HG03175 (cell line): ENCODE results near the gene GAB1.

ENCODE experiments used
- ATAC-seq: cut with Tn5 transposase; IDR thresholded peaks from one replicate; pipeline ENCODE4 v1.9.1; 2021; ENCODE audit warnings: mild to moderate bottlenecking, moderate library complexity; ENCODE audit not compliant: unreplicated experiment

The GAB1 gene

DNA sequence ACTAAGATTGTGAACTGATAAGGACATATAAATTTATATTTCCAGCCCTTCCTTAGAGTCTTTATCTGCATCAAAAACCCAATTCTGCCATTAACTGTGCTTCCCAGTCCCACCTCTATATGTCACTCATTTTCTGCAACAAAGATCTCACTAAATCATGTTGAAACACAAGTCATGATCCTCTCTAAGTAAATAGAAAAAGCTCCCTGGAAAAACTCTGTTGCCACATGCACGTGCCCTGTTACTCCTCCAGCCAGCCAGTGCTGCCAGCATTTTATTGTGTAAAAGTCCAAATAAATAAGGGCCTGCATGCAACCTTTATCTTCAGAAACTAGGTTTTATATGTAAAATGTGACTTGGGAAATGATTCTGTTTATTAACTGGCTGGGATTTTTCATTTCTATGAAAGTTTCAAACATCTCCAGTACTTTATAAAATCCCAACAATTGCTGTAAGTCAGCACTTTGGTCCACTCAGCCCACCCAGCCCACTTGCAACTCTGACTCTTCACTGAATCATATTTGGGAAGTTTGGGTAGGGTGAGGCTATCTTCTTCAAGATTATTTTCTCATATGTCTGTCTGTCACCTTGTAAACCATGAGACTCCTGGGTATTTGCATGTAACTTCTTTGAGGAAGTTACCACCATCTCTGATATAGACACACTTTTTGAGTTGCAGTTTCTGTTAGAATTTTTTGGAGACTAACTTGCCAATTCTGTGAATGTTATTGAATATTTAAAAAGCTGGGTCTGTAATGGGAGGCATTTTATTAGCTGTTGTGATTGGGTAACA is 136.9 kb downstream of the GAB1 start:
- ATAC-seq = peak; percentile 75

DNA sequence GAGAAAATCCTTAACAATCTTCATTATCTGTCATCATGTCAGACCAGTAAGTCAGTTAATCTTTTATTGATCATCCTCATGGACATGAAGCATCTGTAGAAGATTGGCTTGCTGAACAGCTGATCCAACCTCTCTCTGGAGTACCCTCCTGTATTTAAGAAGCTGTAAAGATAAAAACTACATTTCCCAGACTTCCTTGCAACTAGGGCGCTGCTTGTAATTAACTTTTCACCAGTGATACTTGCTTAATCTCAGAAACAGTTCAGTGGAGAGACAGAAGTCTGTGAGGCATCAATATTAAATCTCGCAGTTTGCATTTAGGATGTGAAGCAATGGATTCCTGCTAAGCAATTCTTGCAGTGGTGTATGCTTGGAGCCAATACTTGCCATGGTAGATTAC is 140.8 kb downstream of the GAB1 start:
- ATAC-seq = no peak

DNA sequence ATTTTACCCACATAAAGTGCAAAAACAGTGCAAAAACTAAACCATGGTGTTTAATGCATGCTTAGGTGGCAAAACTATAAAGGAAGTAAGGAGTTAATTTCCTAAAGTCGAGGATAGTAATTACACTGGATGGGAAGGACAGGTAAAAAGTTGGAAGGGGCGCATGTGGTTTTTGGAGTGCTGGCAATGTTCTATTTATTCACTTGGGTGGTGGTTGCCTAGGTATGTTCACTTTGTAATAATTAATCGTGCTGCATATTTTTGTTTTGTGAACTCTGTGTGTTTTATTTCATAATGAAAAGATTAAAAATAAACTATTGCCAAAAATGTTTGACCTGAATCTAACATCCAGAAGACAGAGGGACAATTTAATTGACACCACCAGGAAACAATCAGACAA is 144.7 kb downstream of the GAB1 start:
- no peak for ATAC-seq

DNA sequence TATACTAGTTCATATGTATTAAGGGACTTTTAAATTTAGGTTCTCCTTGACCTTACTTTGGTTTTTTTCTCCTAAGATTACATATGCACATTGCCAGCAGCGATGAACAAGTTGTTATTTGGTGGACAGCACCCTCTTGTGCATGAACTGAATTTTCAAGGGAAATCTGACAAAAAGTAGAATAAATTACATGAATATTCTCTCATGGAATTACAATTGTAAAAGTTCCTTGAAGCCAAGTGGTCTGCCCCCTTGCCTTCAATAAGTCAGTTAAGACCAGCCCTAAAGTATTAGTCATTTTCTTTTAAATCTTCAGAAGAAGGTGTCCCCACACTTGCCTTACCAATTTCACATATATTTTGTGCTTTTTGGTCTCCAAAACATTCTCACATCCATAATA is 146.2 kb downstream of the GAB1 start:
- ATAC-seq = peak; percentile 65

DNA sequence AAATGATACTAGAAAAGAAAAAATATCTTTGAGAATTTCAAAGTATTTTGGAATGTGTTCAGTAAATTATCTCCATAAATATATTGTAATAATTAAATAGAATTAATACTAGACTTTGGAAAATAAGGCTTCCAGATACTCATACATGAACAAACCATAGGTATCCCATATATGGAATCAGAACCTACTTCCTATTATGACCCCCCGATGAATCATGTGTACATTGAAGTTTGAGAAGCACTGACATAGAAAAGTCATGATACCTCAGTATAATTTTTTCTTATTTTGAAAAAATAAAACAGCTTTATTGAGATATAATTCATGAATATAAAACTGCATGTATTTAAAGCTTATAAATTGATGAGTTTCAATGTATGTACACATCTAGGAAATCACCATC is 149.6 kb downstream of the GAB1 start:
- no peak for ATAC-seq

DNA sequence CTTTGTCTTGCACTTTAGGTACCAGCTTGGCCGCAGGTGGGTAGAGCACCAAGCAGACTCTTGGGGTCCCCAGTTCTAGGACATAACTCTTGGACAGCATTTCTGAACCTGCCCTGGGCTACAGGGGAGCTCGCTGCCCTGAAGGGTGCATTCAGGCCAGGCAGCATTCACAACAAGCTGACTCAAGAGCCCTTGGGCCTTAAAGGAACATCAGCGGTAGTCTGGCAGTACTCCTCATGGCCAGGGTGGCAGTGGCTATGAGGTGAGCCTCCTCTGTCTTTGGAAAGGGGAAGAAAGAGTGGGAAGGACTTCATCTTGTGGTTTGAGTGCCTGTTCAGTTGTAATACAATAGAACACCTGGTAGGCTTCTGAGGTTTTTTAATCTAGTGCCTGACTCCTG is 152.0 kb downstream of the GAB1 start:
- ATAC-seq = no peak

DNA sequence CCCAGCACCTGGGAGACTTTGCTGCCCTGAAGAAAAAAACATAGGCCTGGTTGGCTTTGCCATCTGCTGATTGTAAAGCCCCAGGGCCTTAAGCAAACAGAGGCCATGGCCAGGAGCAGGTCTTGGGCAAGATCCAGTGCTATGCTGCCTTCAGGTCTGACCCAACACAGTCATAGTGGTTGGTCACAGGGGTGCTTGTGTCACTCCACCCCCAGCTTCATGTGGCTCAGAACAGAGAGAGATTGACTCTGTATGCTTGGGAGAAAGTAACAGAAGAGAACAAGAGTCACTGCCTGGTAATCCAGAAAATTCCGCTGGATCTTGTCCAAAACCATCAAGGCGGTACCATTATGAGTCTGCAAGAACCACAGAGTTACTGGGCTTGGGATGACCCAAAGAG is 152.4 kb downstream of the GAB1 start:
- ATAC-seq = no peak

DNA sequence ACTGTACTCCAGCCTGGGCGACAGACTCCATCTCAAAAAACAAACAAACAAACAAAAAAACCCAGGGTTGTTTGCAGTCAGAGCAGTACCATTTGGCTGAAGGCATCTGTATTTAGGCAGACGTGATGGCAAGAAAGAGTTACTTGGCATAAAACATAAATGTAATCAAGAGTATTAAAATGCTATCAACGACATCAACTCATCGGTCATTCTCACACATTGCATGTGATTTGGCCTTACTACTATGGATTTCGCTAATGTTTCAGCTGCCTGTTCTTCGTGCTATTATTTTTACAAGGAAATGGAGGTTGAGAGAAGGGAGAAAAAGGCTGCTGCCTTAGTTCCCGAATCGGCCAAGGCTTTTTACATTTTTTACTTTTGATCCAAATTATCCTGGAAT is 161.3 kb downstream of the GAB1 start:
- no peak for ATAC-seq

DNA sequence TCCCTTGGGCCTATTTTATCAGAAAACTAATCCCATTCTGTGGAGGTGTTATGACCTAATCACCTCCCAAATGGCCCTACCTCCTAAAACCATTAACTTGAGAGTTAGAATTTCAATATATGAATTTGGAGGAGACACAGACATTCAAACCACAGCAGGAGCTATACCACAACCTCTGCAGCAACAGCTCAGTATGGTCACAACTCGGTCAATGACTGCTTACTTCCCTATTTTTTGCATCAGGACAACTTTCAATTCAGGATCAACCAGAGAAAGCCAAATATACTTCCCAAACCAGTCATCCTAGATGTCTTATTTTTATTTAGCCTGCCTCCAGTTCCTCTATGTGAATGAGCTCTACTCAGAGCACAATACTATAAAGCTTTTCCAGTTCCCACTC is 165.6 kb downstream of the GAB1 start:
- ATAC-seq = no peak

DNA sequence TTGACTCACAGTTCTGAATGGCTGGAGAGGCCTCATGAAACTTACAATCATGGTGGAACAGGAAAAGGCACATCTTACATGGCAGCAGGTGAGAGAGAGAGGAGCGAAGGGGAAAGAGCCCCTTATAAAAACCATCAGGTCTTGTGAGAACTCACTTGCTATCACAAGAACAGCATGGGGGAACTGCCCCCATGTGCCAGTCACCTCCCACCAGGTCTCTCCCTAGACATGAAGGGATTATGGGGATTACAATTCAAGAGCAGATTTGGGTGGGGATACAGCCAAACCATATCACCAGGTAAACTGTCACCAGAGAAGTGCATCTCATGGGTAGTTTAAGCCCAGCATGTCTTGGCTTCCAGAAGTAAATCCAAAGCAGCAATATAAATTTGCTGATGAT is 169.4 kb downstream of the GAB1 start:
- ATAC-seq = no peak

DNA sequence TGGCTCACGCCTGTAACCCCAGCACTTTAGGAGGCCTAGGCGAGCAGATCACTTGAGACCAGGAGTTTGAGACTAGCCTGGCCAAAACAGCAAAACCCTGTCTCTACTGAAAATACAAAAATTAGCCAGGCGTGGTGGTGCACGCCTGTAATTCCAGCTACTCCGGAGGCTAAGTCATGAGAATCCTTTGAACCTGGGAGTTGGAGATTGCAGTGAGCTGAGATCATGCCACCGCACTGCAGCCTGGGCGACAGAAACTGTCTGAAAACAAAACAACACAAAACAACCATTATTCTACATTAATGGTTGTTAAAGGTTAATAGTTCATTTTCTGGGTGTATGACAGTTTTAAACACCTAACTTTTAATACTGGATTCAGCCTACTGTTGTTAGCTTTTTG is 175.2 kb downstream of the GAB1 start:
- ATAC-seq = no peak

DNA sequence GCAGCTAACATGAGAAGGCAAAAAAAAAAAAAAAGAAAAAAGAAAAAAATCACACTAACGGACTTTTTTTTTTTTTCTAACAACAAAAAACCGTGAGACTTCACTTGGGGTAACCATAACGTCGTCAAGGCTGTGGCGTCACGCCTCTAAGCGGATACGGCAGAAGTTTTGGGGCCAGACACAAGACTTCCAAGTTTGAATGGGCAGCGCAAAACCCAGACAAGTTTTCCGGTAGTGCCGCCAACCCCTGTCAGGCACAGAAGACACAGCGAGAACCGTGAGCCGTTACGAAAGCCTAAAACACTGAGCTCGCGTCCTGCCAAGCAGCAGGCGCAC is 176.3 kb downstream of the GAB1 start:
- peak; percentile 46 for ATAC-seq

DNA sequence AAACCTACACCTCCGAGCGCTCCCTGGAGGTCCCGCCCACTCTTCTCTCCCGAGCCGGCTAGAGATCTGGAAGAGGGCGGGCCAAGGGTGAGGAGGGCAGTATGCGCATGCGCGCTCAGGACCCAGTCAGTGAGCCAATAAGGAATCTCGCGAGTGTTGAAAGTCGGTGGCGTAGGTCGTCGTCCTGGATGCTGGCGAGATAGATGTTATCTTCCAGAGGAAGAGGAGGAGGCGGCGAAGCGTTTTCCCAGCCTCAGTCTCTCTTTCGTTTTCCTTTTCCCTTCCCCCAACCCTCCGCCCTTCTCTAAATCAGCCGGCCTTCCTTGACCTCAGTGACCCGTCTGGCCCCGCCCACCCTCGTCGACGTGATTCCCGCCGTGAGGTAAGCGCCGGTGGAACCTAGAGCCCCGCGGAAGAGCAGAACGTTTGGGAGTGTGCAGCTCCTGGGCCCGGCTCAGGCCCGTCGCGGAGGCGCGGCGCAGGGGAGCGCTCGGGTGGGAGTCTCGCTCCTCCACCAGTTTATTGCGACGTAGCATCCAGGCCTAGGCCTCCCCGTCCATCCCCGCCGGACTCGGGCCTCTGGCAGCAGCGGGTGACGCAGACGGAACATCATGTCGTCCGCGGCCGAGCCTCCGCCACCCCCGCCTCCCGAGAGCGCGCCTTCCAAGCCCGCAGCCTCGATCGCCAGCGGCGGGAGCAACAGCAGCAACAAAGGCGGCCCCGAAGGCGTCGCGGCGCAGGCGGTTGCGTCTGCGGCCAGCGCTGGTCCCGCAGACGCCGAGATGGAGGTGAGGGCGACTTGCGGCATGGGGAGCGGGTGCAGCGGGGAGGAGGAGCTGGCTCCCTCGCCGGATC is 176.9 kb downstream of the GAB1 start, which contains the start of gene SMARCA5:
SMARCA5 (plus strand) TSS at position 389 of the 855 bp plus-strand sequence; CDS start at position 612, 223 bp downstream.
- ATAC-seq = peak; percentile 84

DNA sequence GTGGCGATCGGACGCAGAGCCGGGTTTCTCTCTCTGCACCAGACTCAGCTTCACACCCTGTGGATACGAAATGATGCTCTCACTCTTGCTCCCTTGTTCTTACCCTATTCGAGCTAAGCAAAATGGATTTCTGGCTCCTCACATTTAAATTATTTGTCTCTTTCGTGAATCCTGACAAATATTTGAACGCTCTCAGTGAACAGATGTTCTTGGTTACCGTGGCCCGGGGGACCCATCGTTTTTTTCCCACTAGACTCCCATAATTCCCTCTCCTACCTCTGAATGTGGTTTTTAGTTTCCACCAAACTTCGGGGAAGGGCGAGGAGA is 177.5 kb downstream of the GAB1 start:
- ATAC-seq = no peak

DNA sequence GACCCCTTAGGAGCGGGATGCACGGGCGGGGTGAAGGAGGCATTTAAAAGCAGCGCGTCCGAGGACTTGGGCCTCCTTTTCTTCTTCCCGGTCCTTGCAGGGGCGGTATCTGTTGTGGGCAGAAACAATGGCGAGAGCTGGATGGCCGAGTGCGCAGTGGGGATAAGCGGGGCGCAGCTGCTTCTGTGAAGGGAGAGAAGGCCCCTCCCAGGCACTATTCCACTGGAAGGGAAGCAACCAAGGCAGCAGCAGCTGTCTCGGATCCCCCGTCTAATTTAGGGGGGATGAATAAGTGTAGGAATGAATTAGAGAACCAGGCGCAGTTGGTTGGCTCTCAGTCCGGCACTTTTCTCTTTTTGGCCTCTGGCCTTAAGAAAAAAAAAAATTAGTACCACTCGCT is 177.8 kb downstream of the GAB1 start:
- ATAC-seq = no peak

DNA sequence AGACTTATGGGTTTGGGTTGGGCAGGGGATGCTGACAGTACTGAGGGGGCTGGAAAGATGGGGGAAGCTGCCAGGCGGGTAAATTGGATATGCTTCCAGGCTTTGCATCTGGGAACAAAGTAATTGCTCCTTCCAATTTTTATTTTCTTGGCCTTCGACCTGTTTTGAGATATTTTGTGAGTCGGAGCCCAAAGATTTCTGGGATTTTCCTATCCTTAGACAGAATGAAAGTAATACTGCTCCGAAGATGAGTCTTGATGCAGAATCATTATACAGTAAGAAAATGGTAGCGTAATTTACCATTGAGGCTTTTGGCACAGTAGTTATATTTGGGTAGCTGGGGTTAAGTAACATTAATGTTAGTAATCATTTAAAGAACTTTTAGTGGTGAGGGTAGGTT is 178.2 kb downstream of the GAB1 start:
- no peak for ATAC-seq

DNA sequence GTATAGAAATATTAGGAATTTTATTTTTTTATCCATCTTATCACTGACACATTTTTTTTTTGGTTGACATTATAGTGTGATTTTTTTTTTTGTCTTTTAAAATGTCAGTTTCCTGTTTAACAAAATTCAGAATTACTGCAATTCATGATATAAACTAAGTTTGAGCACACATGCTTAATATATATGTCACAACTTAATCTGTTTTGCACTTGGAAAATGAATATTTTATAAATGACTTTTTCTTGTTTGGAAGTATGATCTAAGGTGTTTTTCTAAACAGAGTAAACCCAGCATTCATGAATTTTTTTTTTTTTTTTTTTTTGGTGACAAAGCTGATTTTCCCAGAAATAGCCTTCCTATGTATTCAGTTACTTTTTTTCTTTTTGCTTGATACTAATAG is 179.2 kb downstream of the GAB1 start:
- no peak for ATAC-seq

DNA sequence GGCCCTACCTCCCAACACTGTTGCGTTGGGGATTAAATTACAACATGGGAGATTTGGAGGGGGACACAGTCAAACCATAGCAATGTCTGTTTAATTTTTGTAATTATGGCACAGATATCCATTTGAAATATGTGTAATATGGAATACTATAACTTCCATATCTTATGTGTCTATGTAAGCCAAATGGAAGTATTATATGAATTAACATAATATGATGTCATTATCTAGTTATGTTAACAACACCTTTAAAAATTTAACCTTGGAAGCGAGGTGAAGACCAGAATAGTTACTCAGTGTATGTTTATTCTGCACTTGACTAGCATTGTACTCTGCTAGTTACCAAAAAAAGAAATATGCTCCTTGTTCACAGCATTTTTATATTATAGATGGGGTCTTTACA is 181.1 kb downstream of the GAB1 start:
- ATAC-seq = no peak
